Measurements from ENCODE around the gene RGL1.

Gene RGL1

GRCh38 chr1:183912265-183912886, 107.5 kb downstream of the RGL1 start:
- DNase-seq (ENCODE audit: low read depth in 4 of 4, low spot score in 1 of 4): no peak

- no peak for DNase-seq (ENCODE audit: low read depth in 4 of 4, low spot score in 1 of 4)
Observed at GRCh38 chr1:183913567-183913993, 108.7 kb downstream of the RGL1 start.

- DNase-seq (ENCODE audit: low read depth in 4 of 4, low spot score in 1 of 4): no peak
Observed at GRCh38 chr1:183914276-183914675, 109.4 kb downstream of the RGL1 start.

GRCh38 chr1:183914891-183915290, 110.0 kb downstream of the RGL1 start:
- DNase-seq (ENCODE audit: low read depth in 4 of 4, low spot score in 1 of 4): no peak

- DNase-seq (ENCODE audit: low read depth in 4 of 4, low spot score in 1 of 4): peak; percentile 41 to 49 (median 49)
Observed at GRCh38 chr1:183915625-183916510, 110.9 kb downstream of the RGL1 start.

GRCh38 chr1:183916574-183916973, 111.7 kb downstream of the RGL1 start:
- DNase-seq (ENCODE audit: low read depth in 4 of 4, low spot score in 1 of 4): no peak

GRCh38 chr1:183918589-183918988, 113.7 kb downstream of the RGL1 start:
- no peak for DNase-seq (ENCODE audit: low read depth in 4 of 4, low spot score in 1 of 4)

GRCh38 chr1:183920651-183921050, 115.7 kb downstream of the RGL1 start:
- DNase-seq (ENCODE audit: low read depth in 4 of 4, low spot score in 1 of 4): no peak

- no peak for DNase-seq (ENCODE audit: low read depth in 4 of 4, low spot score in 1 of 4)
Observed at GRCh38 chr1:183922197-183922596, 117.3 kb downstream of the RGL1 start.

- no peak for DNase-seq (ENCODE audit: low read depth in 4 of 4, low spot score in 1 of 4)
Observed at GRCh38 chr1:183925947-183926346, 121.0 kb downstream of the RGL1 start.

- DNase-seq (ENCODE audit: low read depth in 4 of 4, low spot score in 1 of 4): no peak
Observed at GRCh38 chr1:183926983-183927382, 122.1 kb downstream of the RGL1 start.

- DNase-seq (ENCODE audit: low read depth in 4 of 4, low spot score in 1 of 4): no peak
Observed at GRCh38 chr1:183931646-183932271, 126.8 kb downstream of the RGL1 start.

- no peak for DNase-seq (ENCODE audit: low read depth in 4 of 4, low spot score in 1 of 4)
Observed at GRCh38 chr1:183932412-183932811, 127.5 kb downstream of the RGL1 start.

- DNase-seq (ENCODE audit: low read depth in 4 of 4, low spot score in 1 of 4): no peak
Observed at GRCh38 chr1:183933528-183934179, 128.7 kb downstream of the RGL1 start.

- DNase-seq (ENCODE audit: low read depth in 4 of 4, low spot score in 1 of 4): no peak
Observed at GRCh38 chr1:183934314-183934713, 129.4 kb downstream of the RGL1 start.

- no peak for DNase-seq (ENCODE audit: low read depth in 4 of 4, low spot score in 1 of 4)
Observed at GRCh38 chr1:183936009-183936408, 131.1 kb downstream of the RGL1 start.

- DNase-seq (ENCODE audit: low read depth in 4 of 4, low spot score in 1 of 4): no peak
Observed at GRCh38 chr1:183936791-183937190, 131.9 kb downstream of the RGL1 start.

- DNase-seq (ENCODE audit: low read depth in 4 of 4, low spot score in 1 of 4): no peak
Observed at GRCh38 chr1:183937611-183938010, 132.7 kb downstream of the RGL1 start.

- no peak for DNase-seq (ENCODE audit: low read depth in 4 of 4, low spot score in 1 of 4)
Observed at GRCh38 chr1:183941001-183941400, 136.1 kb downstream of the RGL1 start.

- no peak for DNase-seq (ENCODE audit: low read depth in 4 of 4, low spot score in 1 of 4)
Observed at GRCh38 chr1:183942933-183943693, 138.2 kb downstream of the RGL1 start.
